SK-N-SH treated with all-trans-retinoic acid at 6 μM for 48 hours (cell line): ENCODE results near the gene OSM.

ENCODE experiments used
- ARNTL ChIP-seq: fragments of 450-650 bp; formaldehyde crosslinking; IDR thresholded peaks from 2 replicates; pipeline ENCODE4 v1.5.0; 2020; ENCODE audit warnings: low read depth, mild to moderate bottlenecking, moderate library complexity, borderline replicate concordance
- BACH2 ChIP-seq: fragments of 250-450 bp; sonication (Bioruptor Pico); IDR thresholded peaks from 2 replicates; pipeline ENCODE4 v1.9.0; 2021; ENCODE audit warnings: mild to moderate bottlenecking, borderline replicate concordance
- ESRRG ChIP-seq: fragments of 250-450 bp; sonication (Bioruptor Pico); IDR thresholded peaks from 2 replicates; pipeline ENCODE4 v1.6.1; 2021; ENCODE audit warnings: mild to moderate bottlenecking
- ISL1 ChIP-seq: fragments of 250-450 bp; sonication (Bioruptor Pico); IDR thresholded peaks from 2 replicates; pipeline ENCODE4 v2.1.2; 2022; ENCODE audit warnings: mild to moderate bottlenecking, moderate library complexity
- PPARA ChIP-seq: fragments of 250-450 bp; sonication (Bioruptor Pico); IDR thresholded peaks from 2 replicates; pipeline ENCODE4 v1.5.0; 2020; ENCODE audit warnings: mild to moderate bottlenecking, borderline replicate concordance
- RARB ChIP-seq: fragments of 250-450 bp; sonication (Bioruptor Pico); IDR thresholded peaks from 2 replicates; pipeline ENCODE4 v1.8.0; 2021; ENCODE audit warnings: mild to moderate bottlenecking, moderate library complexity
- TOX ChIP-seq: fragments of 250-450 bp; sonication (Bioruptor Pico); IDR thresholded peaks from 2 replicates; pipeline ENCODE4 v1.8.0; 2021; ENCODE audit warnings: mild to moderate bottlenecking, moderate library complexity, borderline replicate concordance
- ZFP3 ChIP-seq: fragments of 250-450 bp; sonication (Bioruptor Pico); IDR thresholded peaks from 2 replicates; pipeline ENCODE4 v1.5.0; 2020; ENCODE audit warnings: mild to moderate bottlenecking, moderate library complexity
- ZFP30 ChIP-seq: fragments of 450-650 bp; formaldehyde crosslinking; IDR thresholded peaks from 2 replicates; pipeline ENCODE4 v1.5.0; 2022; ENCODE audit warnings: mild to moderate bottlenecking, moderate library complexity
- ZNF565 ChIP-seq: fragments of 450-650 bp; formaldehyde crosslinking; conservative IDR thresholded peaks from 2 replicates; pipeline ENCODE4 v1.5.0; 2020; ENCODE audit warnings: low read depth, mild to moderate bottlenecking, moderate library complexity
- ZNF8 ChIP-seq: fragments of 450-650 bp; formaldehyde crosslinking; IDR thresholded peaks from 2 replicates; pipeline ENCODE4 v1.5.0; 2020; ENCODE audit warnings: mild to moderate bottlenecking, moderate library complexity
- TF ChIP-seq, protein P1 (sequence below): fragments of 250-450 bp; sonication (Bioruptor Pico); IDR thresholded peaks from 2 replicates; pipeline ENCODE4 v1.5.1; 2020; ENCODE audit warnings: low read depth, mild to moderate bottlenecking, moderate library complexity
- TF ChIP-seq, protein P2 (sequence below): fragments of 250-450 bp; sonication (Bioruptor Pico); IDR thresholded peaks from 2 replicates; pipeline ENCODE4 v1.5.1; 2021; ENCODE audit warnings: mild to moderate bottlenecking, moderate library complexity
- TF ChIP-seq, protein P3 (sequence below): fragments of 250-450 bp; sonication (Bioruptor Pico); IDR thresholded peaks from 2 replicates; pipeline ENCODE4 v1.8.0; 2020; ENCODE audit warnings: mild to moderate bottlenecking, moderate library complexity, borderline replicate concordance

DNA sequence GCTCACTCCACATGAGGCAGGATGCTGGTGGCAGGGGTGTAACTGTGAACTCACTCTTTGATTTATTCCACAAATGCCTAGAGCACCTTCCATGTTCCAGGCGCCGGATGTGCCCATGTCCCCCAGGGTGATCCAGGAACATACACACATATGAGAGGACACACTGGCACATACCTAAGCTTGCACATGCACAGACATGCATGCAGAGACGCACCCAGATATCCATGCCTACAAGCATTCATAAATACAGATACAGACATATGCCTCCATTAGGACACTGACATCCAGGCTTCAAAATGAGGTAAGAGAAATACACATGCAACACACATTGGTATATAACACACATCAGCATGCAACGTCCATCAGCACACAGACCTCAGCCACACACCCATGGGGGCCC is 4.5 kb downstream of the OSM start:
- TF ChIP-seq ZNF8 (CRISPR knock-in tag) (no peak), ISL1 (CRISPR knock-in tag) (no peak), TOX (CRISPR knock-in tag) (no peak), ZNF565 (CRISPR knock-in tag) (no peak), PPARA (CRISPR knock-in tag) (no peak), ZFP3 (no peak), RARB (CRISPR knock-in tag) (no peak), BACH2 (CRISPR knock-in tag) (no peak), ESRRG (CRISPR knock-in tag) (no peak), ARNTL (CRISPR knock-in tag) (no peak), ZFP30 (CRISPR knock-in tag) (no peak)
- TF ChIP-seq, protein P1, sequence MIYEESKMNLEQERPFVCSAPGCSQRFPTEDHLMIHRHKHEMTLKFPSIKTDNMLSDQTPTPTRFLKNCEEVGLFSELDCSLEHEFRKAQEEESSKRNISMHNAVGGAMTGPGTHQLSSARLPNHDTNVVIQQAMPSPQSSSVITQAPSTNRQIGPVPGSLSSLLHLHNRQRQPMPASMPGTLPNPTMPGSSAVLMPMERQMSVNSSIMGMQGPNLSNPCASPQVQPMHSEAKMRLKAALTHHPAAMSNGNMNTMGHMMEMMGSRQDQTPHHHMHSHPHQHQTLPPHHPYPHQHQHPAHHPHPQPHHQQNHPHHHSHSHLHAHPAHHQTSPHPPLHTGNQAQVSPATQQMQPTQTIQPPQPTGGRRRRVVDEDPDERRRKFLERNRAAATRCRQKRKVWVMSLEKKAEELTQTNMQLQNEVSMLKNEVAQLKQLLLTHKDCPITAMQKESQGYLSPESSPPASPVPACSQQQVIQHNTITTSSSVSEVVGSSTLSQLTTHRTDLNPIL: no peak
- TF ChIP-seq, protein P2, sequence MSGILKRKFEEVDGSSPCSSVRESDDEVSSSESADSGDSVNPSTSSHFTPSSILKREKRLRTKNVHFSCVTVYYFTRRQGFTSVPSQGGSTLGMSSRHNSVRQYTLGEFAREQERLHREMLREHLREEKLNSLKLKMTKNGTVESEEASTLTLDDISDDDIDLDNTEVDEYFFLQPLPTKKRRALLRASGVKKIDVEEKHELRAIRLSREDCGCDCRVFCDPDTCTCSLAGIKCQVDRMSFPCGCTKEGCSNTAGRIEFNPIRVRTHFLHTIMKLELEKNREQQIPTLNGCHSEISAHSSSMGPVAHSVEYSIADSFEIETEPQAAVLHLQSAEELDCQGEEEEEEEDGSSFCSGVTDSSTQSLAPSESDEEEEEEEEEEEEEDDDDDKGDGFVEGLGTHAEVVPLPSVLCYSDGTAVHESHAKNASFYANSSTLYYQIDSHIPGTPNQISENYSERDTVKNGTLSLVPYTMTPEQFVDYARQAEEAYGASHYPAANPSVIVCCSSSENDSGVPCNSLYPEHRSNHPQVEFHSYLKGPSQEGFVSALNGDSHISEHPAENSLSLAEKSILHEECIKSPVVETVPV (CRISPR knock-in tag): no peak
- TF ChIP-seq, protein P3, sequence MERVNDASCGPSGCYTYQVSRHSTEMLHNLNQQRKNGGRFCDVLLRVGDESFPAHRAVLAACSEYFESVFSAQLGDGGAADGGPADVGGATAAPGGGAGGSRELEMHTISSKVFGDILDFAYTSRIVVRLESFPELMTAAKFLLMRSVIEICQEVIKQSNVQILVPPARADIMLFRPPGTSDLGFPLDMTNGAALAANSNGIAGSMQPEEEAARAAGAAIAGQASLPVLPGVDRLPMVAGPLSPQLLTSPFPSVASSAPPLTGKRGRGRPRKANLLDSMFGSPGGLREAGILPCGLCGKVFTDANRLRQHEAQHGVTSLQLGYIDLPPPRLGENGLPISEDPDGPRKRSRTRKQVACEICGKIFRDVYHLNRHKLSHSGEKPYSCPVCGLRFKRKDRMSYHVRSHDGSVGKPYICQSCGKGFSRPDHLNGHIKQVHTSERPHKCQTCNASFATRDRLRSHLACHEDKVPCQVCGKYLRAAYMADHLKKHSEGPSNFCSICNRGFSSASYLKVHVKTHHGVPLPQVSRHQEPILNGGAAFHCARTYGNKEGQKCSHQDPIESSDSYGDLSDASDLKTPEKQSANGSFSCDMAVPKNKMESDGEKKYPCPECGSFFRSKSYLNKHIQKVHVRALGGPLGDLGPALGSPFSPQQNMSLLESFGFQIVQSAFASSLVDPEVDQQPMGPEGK (CRISPR knock-in tag): no peak
